ENCODE data around the gene CCDC9. TPM values are rescaled to one million over a fixed set of nuclear protein-coding genes. Genes with fewer than 3 reads are reported as not detected.

CCDC9 gene
- total and polyA plus RNA-seq, 2 of the 8 experiments (the other 6 are each of a cell fraction or from before 2014, with no cell fraction given) = 3.7 to 29.8 TPM

GRCh38 chr19:47257411-47258169 lies 1.3 kb downstream of the CCDC9 start (continued):
- TF ChIP-seq SAP30 (IDR thresholded peaks at IDR 0.05; ENCODE audit: insufficient read depth, insufficient replicate concordance, low read length) (peak; percentile 37), SIX5 (IDR thresholded peaks at IDR 0.05; ENCODE audit: low read depth, low read length) (no peak), SIN3A (conservative IDR thresholded peaks at IDR 0.05 in 1 of 2, IDR thresholded peaks at IDR 0.05 in 1 of 2; ENCODE audit: low read depth in 1 of 2, low read length in 2 of 2) (peak in 1 of 2 experiments; percentile 20; a peak in 1 of 4 replicates), ATF2 (IDR thresholded peaks at IDR 0.05; ENCODE audit: low read length) (0 out of 2 replicates have a peak, but pooled peaks have one; percentile 33)

Measured in H1 (cell line).